ENCODE data around the gene HOXD13. TPM values are rescaled to one million over a fixed set of nuclear protein-coding genes. Genes with fewer than 3 reads are reported as not detected.

HOXD13 gene
- total RNA-seq, 1 experiment from 2014 or later, result 32.7 TPM

Other genes starting within 250 kb of the HOXD13 start
- 42.5 and 46.6 TPM in 2 replicates for gene LNPK, start 90.5 kb upstream of the HOXD13 start, total RNA-seq (2021)
- 0.41 and 0.70 TPM in 2 replicates for gene EVX2, start 8.8 kb upstream of the HOXD13 start, total RNA-seq (2021)
- 0.58 and 0.72 TPM in 2 replicates for gene HOXD12, start 7.1 kb downstream of the HOXD13 start, total RNA-seq (2021)
- gene HOXD11, start 14.6 kb downstream of the HOXD13 start, total RNA-seq (2021), result 107 and 123 TPM in 2 replicates
- gene HOXD10, start 24.1 kb downstream of the HOXD13 start, total RNA-seq (2021), result 88.6 and 98.3 TPM in 2 replicates
- 63.0 and 64.9 TPM in 2 replicates for gene HOXD9, start 30.0 kb downstream of the HOXD13 start, total RNA-seq (2021)
- gene HOXD8, start 37.0 kb downstream of the HOXD13 start, total RNA-seq (2021), result 56.8 and 61.9 TPM in 2 replicates
- 30.8 and 34.3 TPM in 2 replicates for gene HOXD4, start 58.8 kb downstream of the HOXD13 start, total RNA-seq (2021)
- gene HOXD3, start 64.6 kb downstream of the HOXD13 start, total RNA-seq (2021), result 41.3 and 53.0 TPM in 2 replicates
- not detected in 2 replicates for gene HOXD1, start 95.9 kb downstream of the HOXD13 start, total RNA-seq (2021)
- gene MTX2, start 176.7 kb downstream of the HOXD13 start, total RNA-seq (2021), result 31.1 and 35.1 TPM in 2 replicates